Esophagus squamous epithelium (tissue), 5 donors: Measurements from ENCODE around the gene INTU. TPM values are rescaled to one million over a fixed set of nuclear protein-coding genes. Genes with fewer than 3 reads are reported as not detected.

ENCODE experiments used
- DNase-seq: peaks from one replicate; lab custom pipeline; 2025; lab: John Stamatoyannopoulos, UW
- H3K27ac ChIP-seq, 4 donors: fragments of 200-600 bp; sonication (generic); one replicate each; pipeline ENCODE4 v1.5.1; 2016 to 2019; ENCODE audit warnings: mild to moderate bottlenecking in 1 of 4
- H3K27me3 ChIP-seq, 4 donors: fragments of 200-600 bp; sonication (generic); 1 replicate in 3 of 4; 2 replicates in 1 of 4; pipeline versions ENCODE4 v1.5.1 to v1.6.0; 2017 to 2021; ENCODE audit warnings: antibody characterized with exemption in 1 of 4
- H3K36me3 ChIP-seq, 3 donors: fragments of 200-600 bp; sonication (generic); one replicate each; pipeline ENCODE4 v1.5.1; 2016 to 2019
- H3K4me1 ChIP-seq, 3 donors: fragments of 200-600 bp; sonication (generic); one replicate each; pipeline ENCODE4 v1.5.1; 2017 to 2019
- H3K4me3 ChIP-seq, 4 donors: fragments of 200-600 bp; sonication (generic); 1 replicate in 3 of 4; 2 replicates in 1 of 4; pipeline ENCODE4 v1.5.1; 2016 to 2019; ENCODE audit warnings: mild to moderate bottlenecking in 2 of 4, moderate library complexity in 1 of 4
- H3K9me3 ChIP-seq, 3 donors: fragments of 200-600 bp; sonication (generic); one replicate each; pipeline ENCODE4 v1.5.1; 2016 to 2019
- CTCF ChIP-seq, 6 experiments: fragments of 450-650 bp in 4 of 6; fragments of 200-600 bp in 2 of 6; sonication (generic) in 2 of 6; IDR thresholded peaks; one replicate each; pipeline ENCODE4 v1.5.1; 2016 to 2019; ENCODE audit warnings: antibody characterized with exemption in 6 of 6, mild to moderate bottlenecking in 4 of 6, moderate library complexity in 4 of 6
- POLR2A ChIP-seq, 4 donors: fragments of 450-650 bp; IDR thresholded peaks; one replicate each; pipeline ENCODE4 v1.6.1; 2017; ENCODE audit warnings: antibody characterized with exemption in 4 of 4, mild to moderate bottlenecking in 4 of 4, moderate library complexity in 3 of 4
- WGBS, 2 donors: methylation state at CpG; one replicate each; pipeline ENCODE4 v1.1.5; 2018; 5-methylcytosine and 5-hydroxymethylcytosine counted together
- intact Hi-C: fragments of 100-400 bp; cut with DNase I; formaldehyde crosslinking; loops from one replicate; pipeline ENCODE4 v1.15.0; 2022
- total RNA-seq, 4 donors: library from RNA; depleted of rRNA; stranded (reverse); fragments of >200 nt; gene quantifications; one replicate each; pipeline ENCODE4 v1.1.0, GENCODE V29; 2016
- donor health status: DM: yes; HTN: yes; CAD: no.

The INTU gene
- total RNA-seq, 4 donors from 2014 or later = 4.3 to 11.4 (median 6.1) TPM

- 73 to 90% methylated on average over 2 of the region's 2 CpGs for WGBS, 2 donors
- no peaks in the 10 kb centered on the region for H3K9me3 ChIP-seq
- no peak overlapping the region for H3K27ac ChIP-seq
- no peaks in the 10 kb centered on the region for H3K27me3 ChIP-seq
- DNase-seq = no peak
- TF ChIP-seq CTCF (IDR thresholded peaks at IDR 0.05) (no peak), POLR2A (IDR thresholded peaks at IDR 0.05) (no peak)
- H3K4me3 ChIP-seq = no peak overlapping the region
- H3K4me1 ChIP-seq = no peaks in the 10 kb centered on the region
- intact Hi-C loops = no loop called here
- H3K36me3 ChIP-seq = peaks cover 0 to 27% (median 0%) of the 10 kb centered on the region in 3 donors
Measured at GRCh38 chr4:127672111-127672510, 39.4 kb downstream of the INTU start.

DNA sequence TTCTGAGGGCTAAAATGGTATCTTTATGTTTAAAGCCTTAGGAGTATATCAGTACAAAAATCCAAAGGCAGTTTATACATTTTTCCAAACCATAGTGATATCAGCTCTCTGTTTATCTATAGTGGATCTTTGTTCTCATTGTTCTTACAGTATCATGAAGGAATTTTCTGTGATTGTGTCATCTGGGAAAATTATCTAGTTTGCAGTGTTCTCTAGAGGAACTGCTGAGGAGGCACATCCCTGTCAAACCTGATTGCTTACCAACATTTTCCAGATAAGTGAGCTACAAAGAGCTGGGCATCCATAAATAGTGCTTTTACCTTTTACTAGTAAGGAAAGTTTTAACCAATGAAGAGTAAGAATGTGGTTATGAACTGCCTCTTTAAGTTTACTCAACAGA lies 52.5 kb downstream of the INTU start:
- Histone ChIP-seq H3K36me3 (peaks cover 0 to 34% (median 0%) of the 10 kb centered on the region in 3 donors), H3K27me3 (no peaks in the 10 kb centered on the region), H3K9me3 (no peaks in the 10 kb centered on the region), H3K4me1 (no peaks in the 10 kb centered on the region), H3K27ac (no peak overlapping the region), H3K4me3 (no peak overlapping the region)
- intact Hi-C loops = no loop called here
- no peak for DNase-seq
- TF ChIP-seq POLR2A (IDR thresholded peaks at IDR 0.05) = no peak
- no peak for TF ChIP-seq CTCF (IDR thresholded peaks at IDR 0.05)

- Histone ChIP-seq H3K36me3 (peaks cover 0 to 46% (median 0%) of the 10 kb centered on the region in 3 donors), H3K27ac (no peak overlapping the region), H3K4me1 (no peaks in the 10 kb centered on the region), H3K4me3 (no peak overlapping the region), H3K27me3 (no peaks in the 10 kb centered on the region), H3K9me3 (no peaks in the 10 kb centered on the region)
- 73 to 83% methylated on average over 2 of the region's 2 CpGs for WGBS, 2 donors
- TF ChIP-seq POLR2A (IDR thresholded peaks at IDR 0.05) = no peak
- TF ChIP-seq CTCF (IDR thresholded peaks at IDR 0.05) = no peak
- DNase-seq = no peak
- intact Hi-C loops = no loop called here
Measured at GRCh38 chr4:127686658-127687057, 53.9 kb downstream of the INTU start.

DNA sequence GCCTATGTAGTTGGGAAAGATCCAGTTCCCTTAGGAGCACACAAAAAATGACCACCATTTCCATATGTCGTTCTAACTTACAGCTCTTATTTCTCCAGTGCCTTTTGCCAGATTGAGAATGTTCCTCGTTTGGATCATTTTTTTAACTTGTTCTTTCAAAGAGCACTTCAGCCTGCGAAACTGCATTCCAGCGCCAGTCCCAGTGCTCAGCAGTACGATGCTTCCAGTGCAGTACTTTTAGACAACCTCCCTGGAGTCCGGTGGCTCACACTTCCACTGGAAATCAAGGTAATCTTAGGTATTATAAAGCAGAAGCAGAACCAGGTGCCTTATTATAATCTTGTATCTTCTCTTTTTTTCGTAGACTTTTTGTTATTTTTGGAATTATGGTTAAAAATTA lies 54.8 kb downstream of the INTU start:
- Histone ChIP-seq H3K4me3 (no peak overlapping the region), H3K4me1 (no peaks in the 10 kb centered on the region), H3K36me3 (peaks cover 0 to 51% (median 0%) of the 10 kb centered on the region in 3 donors), H3K27me3 (no peaks in the 10 kb centered on the region), H3K27ac (no peak overlapping the region), H3K9me3 (no peaks in the 10 kb centered on the region)
- DNase-seq = no peak
- TF ChIP-seq POLR2A (IDR thresholded peaks at IDR 0.05) (no peak), CTCF (IDR thresholded peaks at IDR 0.05) (no peak)
- 90% methylated on average over 7 of the region's 7 CpGs for WGBS, 2 donors
- intact Hi-C loops = no loop called here

DNA sequence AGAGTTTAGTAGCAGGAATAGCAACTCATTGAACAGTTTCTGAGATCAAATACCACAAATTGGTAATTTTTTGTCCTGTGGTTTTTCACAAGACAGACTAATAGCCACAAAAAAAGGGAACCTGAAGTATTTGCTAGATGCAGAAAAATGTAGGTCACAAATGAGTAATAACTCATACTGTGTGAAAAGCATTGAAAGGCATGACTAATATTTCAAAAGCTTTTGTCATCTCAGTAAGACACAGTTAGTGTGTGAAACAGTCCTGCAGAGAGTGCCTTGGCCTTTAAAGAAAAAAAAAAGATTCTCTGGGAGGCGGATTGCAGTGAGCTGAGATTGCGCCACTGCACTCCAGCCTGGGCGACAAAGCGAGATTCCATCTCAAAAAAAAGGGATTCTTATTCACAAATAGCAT lies 66.0 kb downstream of the INTU start:
- DNase-seq = no peak
- Histone ChIP-seq H3K36me3 (peaks cover 0 to 15% (median 0%) of the 10 kb centered on the region in 3 donors), H3K27ac (peak overlapping the region in 2 of 4 donors; percentile 14 to 42), H3K9me3 (peaks cover 0 to 9% (median 0%) of the 10 kb centered on the region in 3 donors), H3K4me1 (peaks cover 0 to 15% (median 3%) of the 10 kb centered on the region in 3 donors), H3K27me3 (no peaks in the 10 kb centered on the region), H3K4me3 (no peak overlapping the region)
- no peak for TF ChIP-seq POLR2A (IDR thresholded peaks at IDR 0.05)
- TF ChIP-seq CTCF (IDR thresholded peaks at IDR 0.05) = no peak
- 28 to 37% methylated on average over 4 of the region's 4 CpGs for WGBS, 2 donors
- intact Hi-C loops = no loop called here
